ENCODE measurements around the gene PRKG2. TPM values are rescaled to one million over a fixed set of nuclear protein-coding genes. Genes with fewer than 3 reads are reported as not detected.

PRKG2 gene
- total RNA-seq, 1 donor from 2014 or later: 2.3 TPM

GRCh38 chr4:81256059-81256970, 41.3 kb upstream of the PRKG2 start:
- Histone ChIP-seq H3K79me2 (ENCODE audit: low read depth) (no peaks in the 10 kb centered on the region), H3K9ac (no peak overlapping the region), H3K4me3 (no peak overlapping the region), H3F3A (ENCODE audit: low read depth) (no peaks in the 10 kb centered on the region), H2AFZ (replicated peaks) (no peak overlapping the region), H3K27me3 (no peaks in the 10 kb centered on the region), H3K9me3 (ENCODE audit: low read depth) (no peaks in the 10 kb centered on the region), H4K20me1 (ENCODE audit: low read depth) (no peaks in the 10 kb centered on the region), H3K4me1 (no peaks in the 10 kb centered on the region), H3K27ac (no peak overlapping the region), H3K36me3 (no peaks in the 10 kb centered on the region), H3K4me2 (no peak overlapping the region)
- Mint-ChIP-seq H3K27me3 (ENCODE audit: insufficient read depth, low read depth) (no peaks in the 10 kb centered on the region), H3K36me3 (no peaks in the 10 kb centered on the region), H3K9me3 (no peaks in the 10 kb centered on the region), H3K4me1 (no peaks in the 10 kb centered on the region), H3K4me3 (no peak overlapping the region), H3K27ac (no peak overlapping the region)
- TF ChIP-seq EZH2 (IDR thresholded peaks at IDR 0.05): no peak
- no peak for TF ChIP-seq EZH2phosphoT487 (IDR thresholded peaks at IDR 0.05)
- no peak for TF ChIP-seq CTCF (IDR thresholded peaks at IDR 0.05)
- DNase-seq (ENCODE audit: low spot score): no peak

DNA sequence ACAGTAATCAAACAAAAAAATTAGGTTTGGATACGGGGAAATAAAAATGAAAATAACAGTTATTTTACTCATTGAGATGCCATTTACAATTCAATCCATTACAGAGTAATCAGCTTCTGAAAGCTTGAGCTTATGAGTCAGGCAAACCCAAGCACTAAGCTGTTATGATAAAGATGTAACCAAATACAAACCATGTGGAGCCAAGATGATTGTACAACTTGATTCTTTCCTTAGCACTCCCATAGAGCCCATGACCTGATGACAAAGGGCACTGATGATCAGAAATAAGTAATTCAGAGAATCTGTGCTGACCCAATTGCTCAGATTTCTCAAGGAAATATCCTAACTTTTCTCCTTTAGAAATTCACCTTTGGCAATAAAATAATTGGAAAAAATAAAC, 40.5 kb upstream of the PRKG2 start:
- Histone ChIP-seq H3K4me1 (no peaks in the 10 kb centered on the region), H3K4me3 (no peak overlapping the region), H4K20me1 (ENCODE audit: low read depth) (no peaks in the 10 kb centered on the region), H3K9ac (no peak overlapping the region), H3F3A (ENCODE audit: low read depth) (no peaks in the 10 kb centered on the region), H2AFZ (replicated peaks) (no peak overlapping the region), H3K4me2 (no peak overlapping the region), H3K36me3 (no peaks in the 10 kb centered on the region), H3K79me2 (ENCODE audit: low read depth) (no peaks in the 10 kb centered on the region), H3K27ac (no peak overlapping the region), H3K9me3 (ENCODE audit: low read depth) (no peaks in the 10 kb centered on the region), H3K27me3 (no peaks in the 10 kb centered on the region)
- H3K36me3 Mint-ChIP-seq: no peaks in the 10 kb centered on the region
- no peak for DNase-seq (ENCODE audit: low spot score)
- TF ChIP-seq EZH2 (IDR thresholded peaks at IDR 0.05) (no peak), CTCF (IDR thresholded peaks at IDR 0.05) (no peak), EZH2phosphoT487 (IDR thresholded peaks at IDR 0.05) (no peak)
- no peak overlapping the region for H3K4me3 Mint-ChIP-seq
- no peaks in the 10 kb centered on the region for H3K27me3 Mint-ChIP-seq (ENCODE audit: insufficient read depth, low read depth)
- H3K27ac Mint-ChIP-seq: no peak overlapping the region
- H3K4me1 Mint-ChIP-seq: no peaks in the 10 kb centered on the region
- H3K9me3 Mint-ChIP-seq: no peaks in the 10 kb centered on the region

DNA sequence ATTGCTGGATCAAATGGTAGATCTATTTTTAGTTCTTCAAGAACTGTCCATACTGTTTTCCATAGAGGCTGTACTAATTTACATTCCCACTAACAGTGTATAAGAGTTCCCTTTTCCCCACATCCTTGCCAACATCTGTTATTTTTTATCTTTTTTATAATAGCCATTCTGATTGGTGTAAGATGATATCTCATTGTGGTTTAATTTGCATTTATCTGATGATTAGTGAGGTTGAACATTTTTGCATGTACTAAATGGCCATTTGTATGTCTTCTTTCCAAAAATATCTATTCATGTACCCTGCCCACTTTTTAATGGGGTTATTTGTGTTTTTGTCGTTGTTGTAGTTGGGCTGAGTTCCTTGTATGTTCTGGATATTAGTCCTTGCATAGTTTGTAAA, 35.4 kb upstream of the PRKG2 start:
- Histone ChIP-seq H3F3A (ENCODE audit: low read depth) (no peaks in the 10 kb centered on the region), H3K9ac (no peak overlapping the region), H3K27ac (no peak overlapping the region), H3K9me3 (ENCODE audit: low read depth) (no peaks in the 10 kb centered on the region), H3K27me3 (no peaks in the 10 kb centered on the region), H3K79me2 (ENCODE audit: low read depth) (no peaks in the 10 kb centered on the region), H3K4me2 (no peak overlapping the region), H4K20me1 (ENCODE audit: low read depth) (no peaks in the 10 kb centered on the region), H3K4me1 (no peaks in the 10 kb centered on the region), H3K4me3 (no peak overlapping the region), H3K36me3 (no peaks in the 10 kb centered on the region), H2AFZ (replicated peaks) (no peak overlapping the region)
- Mint-ChIP-seq H3K36me3 (no peaks in the 10 kb centered on the region), H3K4me3 (no peak overlapping the region), H3K9me3 (no peaks in the 10 kb centered on the region), H3K27me3 (ENCODE audit: insufficient read depth, low read depth) (no peaks in the 10 kb centered on the region), H3K4me1 (no peaks in the 10 kb centered on the region), H3K27ac (no peak overlapping the region)
- TF ChIP-seq EZH2 (IDR thresholded peaks at IDR 0.05) (no peak), CTCF (IDR thresholded peaks at IDR 0.05) (no peak), EZH2phosphoT487 (IDR thresholded peaks at IDR 0.05) (no peak)
- no peak for DNase-seq (ENCODE audit: low spot score)
